Keratinocyte (primary cell): ENCODE measurements around the gene CNDP2. TPM values are rescaled to one million over a fixed set of nuclear protein-coding genes. Genes with fewer than 3 reads are reported as not detected.
"Not testable (repeated sequence)": the region's sequence is repeated elsewhere in the genome, so short reads cannot be mapped to it uniquely, and the experiment has no call there.

Experiments used
- DNase-seq: peaks from one replicate; pipeline ENCODE4 v3.0.0-alpha.2; 2011; ENCODE audit warnings: low read depth, missing footprints, low spot score
- FAIRE-seq: peaks from 2 replicates; lab custom pipeline; 2011; peaks lifted over from hg19 to GRCh38; lab: Jason Lieb, UNC
- H2AFZ ChIP-seq: 2 replicates; pipeline ENCODE4 v1.6.0; 2012; ENCODE audit warnings: low read length, control low read depth, inconsistent platforms; ENCODE audit not compliant: control insufficient read depth
- H3K27ac ChIP-seq: 2 replicates; pipeline ENCODE4 v1.5.1; 2011; ENCODE audit warnings: low read length; ENCODE audit not compliant: control insufficient read depth, insufficient read depth
- H3K27me3 ChIP-seq: 3 replicates; pipeline ENCODE4 v1.6.0; 2011; ENCODE audit warnings: low read length; ENCODE audit not compliant: control insufficient read depth, insufficient read depth; ENCODE audit errors: extremely low read depth
- H3K36me3 ChIP-seq, 2 experiments: 2 replicates in 1 of 2; 3 replicates in 1 of 2; pipeline ENCODE4 v1.5.1; 2011; ENCODE audit warnings: low read length in 2 of 2, mild to moderate bottlenecking in 1 of 2; ENCODE audit not compliant: control insufficient read depth in 2 of 2, insufficient read depth in 2 of 2; ENCODE audit errors: extremely low read depth in 1 of 2
- H3K4me1 ChIP-seq: 3 replicates; pipeline ENCODE4 v1.5.1; 2011; ENCODE audit warnings: low read length; ENCODE audit not compliant: control insufficient read depth, insufficient read depth; ENCODE audit errors: extremely low read depth
- H3K4me2 ChIP-seq: 3 replicates; pipeline ENCODE4 v1.6.0; 2011; ENCODE audit warnings: low read depth, low read length; ENCODE audit not compliant: control insufficient read depth, insufficient read depth; ENCODE audit errors: extremely low read depth
- H3K4me3 ChIP-seq, 3 experiments: fragments of 200-600 bp in 1 of 3; sonication (generic) in 1 of 3; 2 replicates in 2 of 3; 3 replicates in 1 of 3; pipeline ENCODE4 v1.5.1; 2011 to 2016; ENCODE audit warnings: low read length in 3 of 3, mild to moderate bottlenecking in 3 of 3, control low read depth in 2 of 3, inconsistent platforms in 1 of 3, low read depth in 1 of 3, mixed read lengths in 1 of 3, mixed run types in 1 of 3, moderate library complexity in 1 of 3; ENCODE audit not compliant: control insufficient read depth in 2 of 3, insufficient read depth in 2 of 3; ENCODE audit errors: extremely low read depth in 1 of 3
- H3K79me2 ChIP-seq: 2 replicates; pipeline ENCODE4 v1.6.0; 2012; ENCODE audit warnings: low read length; ENCODE audit not compliant: control insufficient read depth, insufficient read depth
- H3K9ac ChIP-seq: 3 replicates; pipeline ENCODE4 v1.6.0; 2011; ENCODE audit warnings: low read length; ENCODE audit not compliant: control insufficient read depth, insufficient read depth; ENCODE audit errors: extremely low read depth
- H3K9me1 ChIP-seq: 3 replicates; pipeline ENCODE4 v1.6.0; 2011; ENCODE audit warnings: low read length; ENCODE audit not compliant: control insufficient read depth, insufficient read depth; ENCODE audit errors: extremely low read depth
- H3K9me3 ChIP-seq: 2 replicates; pipeline ENCODE4 v1.5.1; 2012; ENCODE audit warnings: low read depth, low read length; ENCODE audit not compliant: control insufficient read depth
- H4K20me1 ChIP-seq: 3 replicates; pipeline ENCODE4 v1.6.0; 2011; ENCODE audit warnings: low read length; ENCODE audit not compliant: control insufficient read depth, insufficient read depth; ENCODE audit errors: extremely low read depth
- EZH2 ChIP-seq: IDR thresholded peaks from one replicate; pipeline ENCODE4 v1.6.1; 2012; ENCODE audit warnings: inconsistent platforms, mild to moderate bottlenecking, low read length, moderate library complexity
- dilution Hi-C: fragments of 300-500 bp; cut with MboI; formaldehyde crosslinking; loops from one replicate; pipeline ENCODE4 v1.7.0; 2020; ENCODE audit warnings: low sequenced_read_pairs; ENCODE audit not compliant: extremely low pct_ligation_motif_present
- polyA plus RNA-seq, 5 experiments: library from polyadenylated mRNA; depleted of rRNA in 3 of 5; stranded (reverse) in 3 of 5; stranded (forward) in 1 of 5; unstranded in 1 of 5; fragments of >200 nt; gene quantifications; 1 replicate in 1 of 5; 2 replicates in 3 of 5; 3 replicates in 1 of 5; pipeline versions ENCODE4 v1.2.1 to v1.2.3, GENCODE V29; 2011 to 2012; ENCODE audit warnings: missing spikeins in 2 of 5, low read depth in 1 of 5, low replicate concordance in 1 of 5
- TF ChIP-seq, protein P1 (sequence below), 3 experiments: IDR thresholded peaks in 1 of 3; conservative IDR thresholded peaks in 1 of 3; optimal IDR thresholded peaks in 1 of 3; 2 replicates in 2 of 3; 3 replicates in 1 of 3; pipeline versions ENCODE3 to v1.5.1; 2011; ENCODE audit warnings: low read length in 3 of 3, mild to moderate bottlenecking in 3 of 3, moderate library complexity in 2 of 3, control low read depth in 1 of 3, inconsistent platforms in 1 of 3; ENCODE audit not compliant: insufficient read depth in 2 of 3; ENCODE audit errors: extremely low read depth in 1 of 3

The CNDP2 gene
- polyA plus RNA-seq, 1 donor (not counting 4 experiments of a cell fraction or from before 2014, with no cell fraction given) = 126 TPM

DNA sequence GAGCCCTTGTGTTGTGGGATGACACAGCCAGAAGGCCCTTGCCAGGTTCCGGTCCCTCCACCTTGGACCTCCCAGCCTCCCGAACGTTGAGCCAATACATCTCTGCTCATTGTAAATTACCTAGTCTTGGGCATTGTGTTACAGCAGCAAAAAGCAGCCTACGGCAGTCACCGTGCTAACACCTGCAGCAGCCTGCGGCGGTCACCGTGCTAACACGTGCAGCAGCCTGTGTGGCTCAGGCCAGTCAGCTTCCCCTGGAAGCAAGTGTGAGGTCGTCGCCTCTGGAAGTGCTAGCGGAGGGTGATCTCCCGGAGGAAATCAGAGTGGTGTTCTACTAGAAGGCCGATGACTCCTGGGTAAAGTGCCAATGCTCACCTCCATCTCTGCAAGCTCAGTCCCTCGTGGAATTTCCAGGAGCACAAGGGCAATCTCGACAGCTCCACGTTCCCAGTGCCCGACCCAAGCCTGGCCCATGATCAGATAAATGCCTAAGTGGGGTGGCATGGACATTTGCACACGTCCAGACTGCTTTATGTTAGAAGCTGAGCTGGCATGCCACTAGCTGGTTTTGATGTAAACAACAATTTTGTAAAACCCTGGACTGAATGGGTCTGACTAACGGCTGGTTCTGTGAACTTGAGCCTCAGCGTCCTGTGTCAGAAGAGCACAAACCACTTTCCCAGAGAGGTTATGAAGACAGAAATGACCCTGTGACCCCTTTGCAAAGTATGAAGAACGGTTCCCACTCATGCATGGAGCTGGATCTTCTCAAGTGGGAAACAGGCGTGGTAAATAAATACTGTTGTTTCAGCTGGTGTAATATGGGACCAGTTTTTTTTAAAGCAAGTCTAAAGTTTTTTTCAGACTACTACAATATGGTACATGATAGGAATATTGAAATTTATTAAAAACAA, 26.7 kb downstream of the CNDP2 start:
- no peak overlapping the region for H2AFZ ChIP-seq
- no peak overlapping the region for H3K27ac ChIP-seq
- H3K4me2 ChIP-seq = no peak overlapping the region
- dilution Hi-C loops = no loop called here
- no peaks in the 10 kb centered on the region for H3K9me3 ChIP-seq
- H3K4me1 ChIP-seq = no peaks in the 10 kb centered on the region
- TF ChIP-seq EZH2 = no peak
- TF ChIP-seq, protein P1, sequence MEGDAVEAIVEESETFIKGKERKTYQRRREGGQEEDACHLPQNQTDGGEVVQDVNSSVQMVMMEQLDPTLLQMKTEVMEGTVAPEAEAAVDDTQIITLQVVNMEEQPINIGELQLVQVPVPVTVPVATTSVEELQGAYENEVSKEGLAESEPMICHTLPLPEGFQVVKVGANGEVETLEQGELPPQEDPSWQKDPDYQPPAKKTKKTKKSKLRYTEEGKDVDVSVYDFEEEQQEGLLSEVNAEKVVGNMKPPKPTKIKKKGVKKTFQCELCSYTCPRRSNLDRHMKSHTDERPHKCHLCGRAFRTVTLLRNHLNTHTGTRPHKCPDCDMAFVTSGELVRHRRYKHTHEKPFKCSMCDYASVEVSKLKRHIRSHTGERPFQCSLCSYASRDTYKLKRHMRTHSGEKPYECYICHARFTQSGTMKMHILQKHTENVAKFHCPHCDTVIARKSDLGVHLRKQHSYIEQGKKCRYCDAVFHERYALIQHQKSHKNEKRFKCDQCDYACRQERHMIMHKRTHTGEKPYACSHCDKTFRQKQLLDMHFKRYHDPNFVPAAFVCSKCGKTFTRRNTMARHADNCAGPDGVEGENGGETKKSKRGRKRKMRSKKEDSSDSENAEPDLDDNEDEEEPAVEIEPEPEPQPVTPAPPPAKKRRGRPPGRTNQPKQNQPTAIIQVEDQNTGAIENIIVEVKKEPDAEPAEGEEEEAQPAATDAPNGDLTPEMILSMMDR (optimal IDR thresholded peaks at IDR 0.05 in 1 of 3, IDR thresholded peaks at IDR 0.05 in 1 of 3, conservative IDR thresholded peaks at IDR 0.05 in 1 of 3; ENCODE audit: extremely low read depth in 1 of 3, insufficient read depth in 2 of 3, low read length in 3 of 3) = no peak
- H3K79me2 ChIP-seq = no peaks in the 10 kb centered on the region
- H3K27me3 ChIP-seq = no peaks in the 10 kb centered on the region
- H4K20me1 ChIP-seq = no peaks in the 10 kb centered on the region
- H3K9me1 ChIP-seq = no peaks in the 10 kb centered on the region
- FAIRE-seq (no peak), DNase-seq (no peak)
- H3K9ac ChIP-seq = no peak overlapping the region
- H3K4me3 ChIP-seq = no peak overlapping the region
- peaks cover 17 to 20% of the 10 kb centered on the region in 2 experiments for H3K36me3 ChIP-seq

DNA sequence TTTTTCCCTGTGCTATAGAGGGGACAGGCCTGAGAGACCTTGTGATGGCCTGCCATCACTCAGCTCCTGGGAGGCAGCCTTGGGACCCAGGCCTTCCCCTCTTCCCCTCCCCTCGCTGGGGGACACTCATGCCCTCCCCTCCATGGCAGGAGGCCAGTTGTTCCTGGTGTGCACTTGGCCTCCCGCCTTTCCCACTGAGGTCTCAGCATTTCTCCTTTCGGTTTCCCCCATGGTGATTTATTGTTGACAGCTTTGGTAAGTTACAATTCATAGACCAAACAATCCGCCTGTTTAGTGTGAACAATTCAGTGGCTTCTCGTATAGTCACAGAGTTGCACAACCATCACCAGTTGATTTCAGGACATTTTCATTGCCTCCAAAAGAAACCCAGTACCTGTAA, 27.9 kb downstream of the CNDP2 start:
- peaks cover 10 to 11% of the 10 kb centered on the region in 2 experiments for H3K36me3 ChIP-seq
- TF ChIP-seq, protein P1 (optimal IDR thresholded peaks at IDR 0.05 in 1 of 3, IDR thresholded peaks at IDR 0.05 in 1 of 3, conservative IDR thresholded peaks at IDR 0.05 in 1 of 3; ENCODE audit: extremely low read depth in 1 of 3, insufficient read depth in 2 of 3, low read length in 3 of 3) = no peak
- TF ChIP-seq EZH2 = no peak
- H3K4me3 ChIP-seq = no peak overlapping the region
- no peak for FAIRE-seq
- no peaks in the 10 kb centered on the region for H4K20me1 ChIP-seq
- no peaks in the 10 kb centered on the region for H3K79me2 ChIP-seq
- H3K27ac ChIP-seq = no peak overlapping the region
- no peak for DNase-seq
- H3K4me1 ChIP-seq = no peaks in the 10 kb centered on the region
- dilution Hi-C loops = no loop called here
- no peak overlapping the region for H2AFZ ChIP-seq
- H3K27me3 ChIP-seq = no peaks in the 10 kb centered on the region
- no peaks in the 10 kb centered on the region for H3K9me3 ChIP-seq
- H3K9me1 ChIP-seq = no peaks in the 10 kb centered on the region
- no peak overlapping the region for H3K4me2 ChIP-seq
- no peak overlapping the region for H3K9ac ChIP-seq

DNA sequence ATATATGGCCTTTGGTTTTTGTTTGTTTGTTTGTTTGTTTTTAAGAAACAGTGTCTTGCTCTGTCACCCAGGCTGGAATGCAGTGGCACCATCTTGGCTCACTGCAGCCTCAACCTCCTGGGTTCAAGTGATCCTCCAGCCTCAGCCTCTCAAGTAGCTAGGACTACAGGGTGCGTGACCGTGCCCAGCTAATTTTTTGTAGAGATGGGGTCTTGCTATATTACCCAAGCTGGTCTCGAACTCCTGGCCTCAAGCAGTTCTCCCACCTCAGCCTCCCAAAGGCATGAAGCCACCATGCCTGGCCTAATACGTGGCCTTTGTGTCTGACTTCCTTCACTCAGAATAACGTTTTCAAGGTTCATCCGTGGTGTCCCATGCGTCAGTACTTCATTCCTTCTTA, 28.8 kb downstream of the CNDP2 start:
- H3K9ac ChIP-seq, dilution Hi-C loops, FAIRE-seq: not testable (repeated sequence)

More for the DNA sequence above, 28.8 kb downstream of the CNDP2 start:
- H3K9me1 ChIP-seq, H3K4me1 ChIP-seq, H3K9me3 ChIP-seq, H3K4me2 ChIP-seq, H3K79me2 ChIP-seq, H2AFZ ChIP-seq, H3K36me3 ChIP-seq, H3K27ac ChIP-seq, H4K20me1 ChIP-seq, H3K4me3 ChIP-seq, H3K27me3 ChIP-seq, DNase-seq: not testable (repeated sequence)
